Cerebellar cortex (tissue), 1 donor: ENCODE measurements around the gene ADAM33.

Experiments
- DNase-seq: peaks from one replicate; pipeline ENCODE4 v3.0.0-alpha.2; 2015; ENCODE audit warnings: low spot score

The ADAM33 gene

GRCh38 chr20:3710011-3710466 is 28.2 kb upstream of the ADAM33 start:
- DNase-seq = no peak

GRCh38 chr20:3707508-3707899 is 25.7 kb upstream of the ADAM33 start:
- no peak for DNase-seq

- no peak for DNase-seq
Observed at GRCh38 chr20:3706774-3707507, 25.1 kb upstream of the ADAM33 start.

GRCh38 chr20:3705970-3706739 is 24.3 kb upstream of the ADAM33 start:
- DNase-seq = no peak

GRCh38 chr20:3705491-3705969 is 23.7 kb upstream of the ADAM33 start:
- DNase-seq = no peak

- no peak for DNase-seq
Observed at GRCh38 chr20:3704087-3704486, 22.3 kb upstream of the ADAM33 start.

GRCh38 chr20:3702611-3703391 is 21.0 kb upstream of the ADAM33 start:
- no peak for DNase-seq

GRCh38 chr20:3701061-3701998 is 19.5 kb upstream of the ADAM33 start:
- no peak for DNase-seq

- DNase-seq = no peak
Observed at GRCh38 chr20:3699037-3699436, 17.2 kb upstream of the ADAM33 start.

GRCh38 chr20:3698591-3699001 is 16.8 kb upstream of the ADAM33 start:
- no peak for DNase-seq

- DNase-seq = no peak
Observed at GRCh38 chr20:3697588-3698305, 15.9 kb upstream of the ADAM33 start.

- DNase-seq = no peak
Observed at GRCh38 chr20:3696745-3697587, 15.2 kb upstream of the ADAM33 start.

GRCh38 chr20:3696200-3696599 is 14.4 kb upstream of the ADAM33 start:
- DNase-seq = no peak

- DNase-seq = no peak
Observed at GRCh38 chr20:3694864-3695263, 13.1 kb upstream of the ADAM33 start.

- DNase-seq = no peak
Observed at GRCh38 chr20:3693376-3693775, 11.6 kb upstream of the ADAM33 start.

GRCh38 chr20:3692706-3693294 is 11.0 kb upstream of the ADAM33 start:
- DNase-seq = no peak

GRCh38 chr20:3691897-3692296 is 10.1 kb upstream of the ADAM33 start:
- DNase-seq = no peak

GRCh38 chr20:3691306-3691705 is 9.5 kb upstream of the ADAM33 start:
- DNase-seq = no peak

- no peak for DNase-seq
Observed at GRCh38 chr20:3690413-3690812, 8.6 kb upstream of the ADAM33 start.
